H1 (cell line): Measurements from ENCODE around the gene SMIM44. TPM values are rescaled to one million over a fixed set of nuclear protein-coding genes. Genes with fewer than 3 reads are reported as not detected.

Source experiments
- ASH2L ChIP-seq: fragments of 200-600, 300-600 bp; sonication (generic); IDR thresholded peaks from one replicate; pipeline ENCODE4 v1.7.1; 2017; ENCODE audit warnings: low read length
- CBX8 ChIP-seq: fragments of 300-800, 300-1000 bp; sonication (generic); IDR thresholded peaks from 2 replicates; pipeline ENCODE4 v1.7.1; 2016; ENCODE audit warnings: low read depth, low read length, borderline replicate concordance
- CEBPB ChIP-seq: IDR thresholded peaks from 2 replicates; pipeline ENCODE4 v1.6.1; 2012; ENCODE audit warnings: low read depth, low read length
- CREB1 ChIP-seq: IDR thresholded peaks from 2 replicates; pipeline ENCODE4 v1.6.1; 2012; ENCODE audit warnings: inconsistent platforms
- CTCF ChIP-seq, 3 experiments: IDR thresholded peaks; 1 replicate in 2 of 3; 2 replicates in 1 of 3; pipeline versions ENCODE4 v1.5.1 to v1.6.1; 2011; ENCODE audit warnings: low read length in 3 of 3, mild to moderate bottlenecking in 3 of 3, inconsistent platforms in 2 of 3, low read depth in 1 of 3, moderate library complexity in 1 of 3; ENCODE audit not compliant: insufficient read depth in 1 of 3; ENCODE audit errors: control extremely low read depth in 1 of 3
- E2F6 ChIP-seq: IDR thresholded peaks from 2 replicates; pipeline ENCODE4 v1.6.1; 2012; ENCODE audit warnings: inconsistent platforms
- EGR1 ChIP-seq: IDR thresholded peaks from 2 replicates; pipeline ENCODE4 v1.6.1; 2011; ENCODE audit warnings: low read depth, low read length, borderline replicate concordance
- EP300 ChIP-seq, 2 experiments: IDR thresholded peaks; 1 replicate in 1 of 2; 2 replicates in 1 of 2; pipeline ENCODE4 v1.6.1; 2011 to 2012; ENCODE audit warnings: low read depth in 2 of 2, low read length in 2 of 2, mild to moderate bottlenecking in 2 of 2, borderline replicate concordance in 1 of 2, inconsistent platforms in 1 of 2, moderate library complexity in 1 of 2
- FOSL1 ChIP-seq: IDR thresholded peaks from 2 replicates; pipeline ENCODE4 v1.6.1; 2011; ENCODE audit warnings: mild to moderate bottlenecking, low read depth, low read length, moderate library complexity; ENCODE audit not compliant: insufficient read depth
- KDM4A ChIP-seq: IDR thresholded peaks from one replicate; pipeline ENCODE4 v1.7.1; 2012; ENCODE audit warnings: low read depth, mild to moderate bottlenecking, moderate library complexity, low read length, inconsistent platforms; ENCODE audit not compliant: severe bottlenecking
- NANOG ChIP-seq: IDR thresholded peaks from 2 replicates; pipeline ENCODE4 v1.6.1; 2011; ENCODE audit warnings: low read length, low read depth, mild to moderate bottlenecking, inconsistent platforms; ENCODE audit not compliant: insufficient read depth, poor library complexity, severe bottlenecking
- NRF1 ChIP-seq: IDR thresholded peaks from 2 replicates; pipeline ENCODE4 v1.6.1; 2011; ENCODE audit warnings: mild to moderate bottlenecking, low read depth, low read length, improper control_type of control experiment
- POLR2A ChIP-seq, 2 experiments: IDR thresholded peaks; 1 replicate in 1 of 2; 2 replicates in 1 of 2; pipeline ENCODE4 v1.6.1; 2011; ENCODE audit warnings: low read depth in 2 of 2, low read length in 2 of 2, mild to moderate bottlenecking in 2 of 2; ENCODE audit errors: control extremely low read depth in 1 of 2
- RBBP5 ChIP-seq: IDR thresholded peaks from 2 replicates; pipeline ENCODE4 v1.7.1; 2012; ENCODE audit warnings: low read depth, mild to moderate bottlenecking, inconsistent platforms, low read length, moderate library complexity, borderline replicate concordance
- SIX5 ChIP-seq: IDR thresholded peaks from 2 replicates; pipeline ENCODE4 v1.6.1; 2011; ENCODE audit warnings: mild to moderate bottlenecking, low read depth, low read length
- SP1 ChIP-seq: IDR thresholded peaks from 2 replicates; pipeline ENCODE4 v1.6.1; 2011; ENCODE audit warnings: low read depth, low read length
- SUZ12 ChIP-seq: fragments of 200-600 bp; sonication (generic); IDR thresholded peaks from 2 replicates; pipeline ENCODE4 v1.6.1; 2012; ENCODE audit warnings: mild to moderate bottlenecking, inconsistent platforms, low read length, moderate library complexity, mixed read lengths
- TAF7 ChIP-seq: optimal IDR thresholded peaks from 2 replicates; pipeline ENCODE3; 2011; ENCODE audit warnings: low read depth, mild to moderate bottlenecking, inconsistent platforms, low read length, moderate library complexity, borderline replicate concordance
- TBP ChIP-seq: IDR thresholded peaks from 2 replicates; pipeline ENCODE4 v1.6.1; 2011; ENCODE audit warnings: low read depth, low read length, improper control_type of control experiment
- TCF12 ChIP-seq: IDR thresholded peaks from 2 replicates; pipeline ENCODE4 v1.6.1; 2011; ENCODE audit warnings: low read depth, mild to moderate bottlenecking, low read length
- YY1 ChIP-seq: IDR thresholded peaks from 2 replicates; pipeline ENCODE4 v1.6.1; 2011; ENCODE audit warnings: low read depth, mild to moderate bottlenecking, low read length
- polyA plus RNA-seq, 7 experiments: library from polyadenylated mRNA; depleted of rRNA in 3 of 7; stranded (reverse) in 5 of 7; unstranded in 2 of 7; fragments of >200 nt in 5 of 7; fragments of 200-250 nt in 2 of 7; gene quantifications; 1 replicate in 5 of 7; 2 replicates in 1 of 7; 4 replicates in 1 of 7; pipeline versions ENCODE4 v1.2.1 to v1.2.3, GENCODE V29; 2011 to 2013; ENCODE audit warnings: missing spikeins in 2 of 7, mixed read lengths in 2 of 7
- total RNA-seq: library from RNA; stranded (reverse); fragmentation: NEBNext Ultra II Directional; extraction: Animal tissue kit (Norgen Biotek cat#: 25700); gene quantifications from 2 replicates; pipeline ENCODE4 v1.2.1, GENCODE V29; 2021

Gene SMIM44
- total and polyA plus RNA-seq, 2 of the 8 experiments (the other 6 are each of a cell fraction or from before 2014, with no cell fraction given): not detected

GRCh38 chr19:3505598-3506383 lies 22.6 kb upstream of the SMIM44 start, which contains the start of gene FZR1 (continued):
- peak; percentile 49 for TF ChIP-seq TBP
- peak; percentile 41; the same call in 1 of the 2 replicates for TF ChIP-seq SP1
- no peak for TF ChIP-seq CTCF (IDR thresholded peaks at IDR 0.05; ENCODE audit: control extremely low read depth in 1 of 3, insufficient read depth in 1 of 3, low read depth in 1 of 3, low read length in 3 of 3)
- peak; percentile 88 for TF ChIP-seq TCF12
- peak; percentile 84 for TF ChIP-seq NRF1
- TF ChIP-seq SUZ12: peak; percentile 61; the same call in 1 of the 2 replicates
- peak; percentile 41; the same call in 1 of the 2 replicates for TF ChIP-seq EGR1
- peak; percentile 42 for TF ChIP-seq TAF7
- peak; percentile 91 for TF ChIP-seq CREB1
- no peak for TF ChIP-seq CBX8
- no peak for TF ChIP-seq SIX5
- TF ChIP-seq E2F6: peak; percentile 61; the same call in 1 of the 2 replicates
- TF ChIP-seq EP300 (IDR thresholded peaks at IDR 0.05; ENCODE audit: borderline replicate concordance in 1 of 2, low read depth in 2 of 2, low read length in 2 of 2): peak in 1 of 2 experiments; percentile 16; a peak in 1 of 3 replicates
- peak; percentile 57; the same call in 1 of the 2 replicates for TF ChIP-seq RBBP5
- no peak for TF ChIP-seq NANOG
- peak; percentile 30 for TF ChIP-seq KDM4A
- peak in 1 of 2 experiments; percentile 59; a peak in 1 of 3 replicates for TF ChIP-seq POLR2A (IDR thresholded peaks at IDR 0.05; ENCODE audit: control extremely low read depth in 1 of 2, low read depth in 2 of 2, low read length in 2 of 2)
- no peak for TF ChIP-seq ASH2L
- TF ChIP-seq FOSL1: 0 out of 2 replicates have a peak, but pooled peaks have one; percentile 28
- peak; percentile 91; the same call in 1 of the 2 replicates for TF ChIP-seq YY1
- TF ChIP-seq CEBPB: no peak
